SK-N-SH (cell line): ENCODE data around the gene ABLIM1.

Experiments
- MXI1 ChIP-seq: IDR thresholded peaks from 2 replicates; pipeline ENCODE4 v1.6.1; 2012; ENCODE audit warnings: mild to moderate bottlenecking, low read depth, low read length, improper control_type of control experiment
- POLR2AphosphoS5 ChIP-seq: IDR thresholded peaks from 2 replicates; pipeline ENCODE4 v1.6.1; 2012; ENCODE audit warnings: low read depth, low read length
- REST ChIP-seq: IDR thresholded peaks from 2 replicates; pipeline ENCODE4 v1.6.1; 2012; ENCODE audit warnings: mild to moderate bottlenecking, low read depth, low read length, moderate library complexity
- ZBTB33 ChIP-seq: IDR thresholded peaks from 2 replicates; pipeline ENCODE4 v1.4.0; 2012; ENCODE audit warnings: low read depth, borderline replicate concordance
- TF ChIP-seq, protein P1 (sequence below): fragments of 200-600 bp; sonication (generic); IDR thresholded peaks from 2 replicates; pipeline ENCODE4 v1.6.1; 2017; ENCODE audit warnings: antibody characterized with exemption, mild to moderate bottlenecking, moderate library complexity

DNA sequence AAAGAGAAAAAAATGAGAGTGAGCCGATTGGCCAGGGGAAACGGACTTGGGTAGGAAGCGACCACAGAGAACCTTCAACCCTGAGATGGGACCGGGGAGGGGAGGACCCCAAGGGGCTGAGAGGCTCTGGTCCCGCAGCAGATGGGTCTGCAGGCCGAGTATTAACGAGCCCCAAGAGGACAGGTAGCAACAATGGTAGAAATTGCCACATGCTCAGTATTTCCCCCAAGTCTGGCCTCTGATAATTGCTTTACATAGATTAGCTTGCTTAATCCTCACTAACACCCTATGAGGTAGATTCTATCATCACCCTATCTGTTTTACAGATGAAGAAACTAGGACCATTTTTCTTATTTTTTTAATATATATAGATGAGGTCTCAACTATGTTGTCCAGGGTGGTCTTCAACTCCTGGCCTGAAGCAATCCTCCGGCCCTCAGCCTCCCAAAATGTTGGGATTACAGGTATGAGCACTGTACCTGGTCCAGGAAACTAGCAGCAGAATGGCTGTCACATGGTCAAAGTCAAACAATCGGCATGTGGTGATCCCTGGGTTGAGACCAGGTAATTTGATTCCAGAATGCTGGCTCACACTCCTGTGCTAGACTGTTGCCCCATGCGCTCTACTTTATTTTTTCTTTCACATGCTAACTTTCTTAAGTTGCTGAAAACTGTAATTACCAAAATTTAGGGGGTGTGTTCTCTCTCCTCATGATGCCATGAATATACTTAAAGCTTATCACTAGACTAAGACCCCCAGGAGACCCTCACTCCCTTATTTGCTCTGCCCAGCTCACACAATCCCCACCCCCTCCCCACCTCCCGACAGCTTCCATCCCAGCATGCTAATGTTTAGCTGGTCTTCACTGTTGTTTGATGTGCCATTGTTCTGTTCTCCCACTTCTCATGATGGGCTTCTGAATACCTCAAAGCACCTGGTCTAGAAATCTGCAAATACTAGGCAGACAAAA lies 185.9 kb downstream of the ABLIM1 start:
- TF ChIP-seq REST (no peak), MXI1 (no peak), POLR2AphosphoS5 (no peak), ZBTB33 (no peak)
- TF ChIP-seq, protein P1, sequence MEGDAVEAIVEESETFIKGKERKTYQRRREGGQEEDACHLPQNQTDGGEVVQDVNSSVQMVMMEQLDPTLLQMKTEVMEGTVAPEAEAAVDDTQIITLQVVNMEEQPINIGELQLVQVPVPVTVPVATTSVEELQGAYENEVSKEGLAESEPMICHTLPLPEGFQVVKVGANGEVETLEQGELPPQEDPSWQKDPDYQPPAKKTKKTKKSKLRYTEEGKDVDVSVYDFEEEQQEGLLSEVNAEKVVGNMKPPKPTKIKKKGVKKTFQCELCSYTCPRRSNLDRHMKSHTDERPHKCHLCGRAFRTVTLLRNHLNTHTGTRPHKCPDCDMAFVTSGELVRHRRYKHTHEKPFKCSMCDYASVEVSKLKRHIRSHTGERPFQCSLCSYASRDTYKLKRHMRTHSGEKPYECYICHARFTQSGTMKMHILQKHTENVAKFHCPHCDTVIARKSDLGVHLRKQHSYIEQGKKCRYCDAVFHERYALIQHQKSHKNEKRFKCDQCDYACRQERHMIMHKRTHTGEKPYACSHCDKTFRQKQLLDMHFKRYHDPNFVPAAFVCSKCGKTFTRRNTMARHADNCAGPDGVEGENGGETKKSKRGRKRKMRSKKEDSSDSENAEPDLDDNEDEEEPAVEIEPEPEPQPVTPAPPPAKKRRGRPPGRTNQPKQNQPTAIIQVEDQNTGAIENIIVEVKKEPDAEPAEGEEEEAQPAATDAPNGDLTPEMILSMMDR: no peak
